Kidney (tissue), 14 donors: Measurements from ENCODE around the gene RBM44. TPM values are rescaled to one million over a fixed set of nuclear protein-coding genes. Genes with fewer than 3 reads are reported as not detected.

Experiments
- DNase-seq, 5 donors: peaks; one replicate each; pipeline ENCODE4 v3.0.0-alpha.2; 2013 to 2020
- FAIRE-seq: peaks from 2 replicates; lab custom pipeline; 2012; peaks lifted over from hg19 to GRCh38; lab: Jason Lieb, UNC
- H3K27ac ChIP-seq, 2 donors: one replicate each; pipeline ENCODE4 v1.7.0; 2013; ENCODE audit warnings: low read depth in 2 of 2, low read length in 2 of 2, inconsistent platforms in 1 of 2
- H3K27me3 ChIP-seq: one replicate; pipeline ENCODE4 v1.7.1; 2013; ENCODE audit warnings: low read length, inconsistent platforms; ENCODE audit not compliant: control insufficient read depth, insufficient read depth
- H3K36me3 ChIP-seq, 3 donors: one replicate each; pipeline versions ENCODE4 v1.7.0 to v1.7.1; 2013; ENCODE audit warnings: low read length in 3 of 3, control low read depth in 1 of 3, inconsistent platforms in 1 of 3; ENCODE audit not compliant: insufficient read depth in 3 of 3, control insufficient read depth in 2 of 3
- H3K4me1 ChIP-seq, 3 donors: one replicate each; pipeline versions ENCODE4 v1.7.0 to v1.7.1; 2013; ENCODE audit warnings: low read length in 3 of 3, inconsistent platforms in 1 of 3, low read depth in 1 of 3; ENCODE audit not compliant: control insufficient read depth in 2 of 3, insufficient read depth in 2 of 3
- H3K4me3 ChIP-seq, 3 donors: one replicate each; pipeline versions ENCODE4 v1.7.0 to v1.8.1; 2013; ENCODE audit warnings: low read length in 3 of 3, control low read depth in 1 of 3, inconsistent platforms in 1 of 3
- H3K9ac ChIP-seq, 3 donors: one replicate each; pipeline versions ENCODE4 v1.7.0 to v1.7.1; 2013; ENCODE audit warnings: low read length in 3 of 3, control low read depth in 1 of 3, inconsistent platforms in 1 of 3
- H3K9me3 ChIP-seq, 3 donors: one replicate each; pipeline versions ENCODE4 v1.7.0 to v1.7.1; 2013; ENCODE audit warnings: low read length in 3 of 3, control low read depth in 1 of 3, inconsistent platforms in 1 of 3; ENCODE audit not compliant: control insufficient read depth in 2 of 3, insufficient read depth in 1 of 3
- intact Hi-C: fragments of 100-400 bp; cut with DNase I; formaldehyde crosslinking; loops from one replicate; pipeline ENCODE4 v1.11.1; 2022
- polyA plus RNA-seq: library from polyadenylated mRNA; stranded (reverse); fragments of 350-450 nt; fragmentation: Illumina TruSeq; extraction: RNeasy Lipid Tissue Mini Kit (QIAGEN cat#74804); gene quantifications from one replicate; pipeline ENCODE4 v1.2.3, GENCODE V29; 2014; ENCODE audit warnings: low read depth, low replicate concordance; ENCODE audit not compliant: insufficient read depth
- total RNA-seq: library from RNA; stranded (reverse); fragmentation: NEBNext Ultra II Directional; extraction: Animal tissue kit (Norgen Biotek cat#: 25700); gene quantifications from one replicate; pipeline ENCODE4 v1.2.1, GENCODE V29; 2021
- TF ChIP-seq, protein P1 (sequence below): IDR thresholded peaks from 3 replicates; pipeline ENCODE4 v1.5.1; 2012; ENCODE audit warnings: mild to moderate bottlenecking, moderate library complexity, borderline replicate concordance; ENCODE audit not compliant: insufficient read depth; ENCODE audit errors: extremely low read depth
- donor health status: control.
- donor health status: control.
- donor health status: control.
- donor health status: control.
- donor health status: control.
- donor health status: DM: yes; HTN: yes; CAD: no.
- donor health status: Normal renal cell carcinoma (clear cell type).

Gene RBM44
- total and polyA plus RNA-seq, 2 donors from 2014 or later, result 0.72 TPM; not detected in 1

GRCh38 chr2:237757616-237758015, 41.0 kb upstream of the RBM44 start:
- Histone ChIP-seq H3K4me3 (no peak overlapping the region), H3K9me3 (no peaks in the 10 kb centered on the region), H3K36me3 (peaks cover 7 to 44% (median 26%) of the 10 kb centered on the region in 3 donors), H3K4me1 (no peaks in the 10 kb centered on the region), H3K27me3 (no peaks in the 10 kb centered on the region), H3K9ac (no peak overlapping the region), H3K27ac (no peak overlapping the region)
- DNase-seq, result no peak
- FAIRE-seq, result no peak
- TF ChIP-seq, protein P1, sequence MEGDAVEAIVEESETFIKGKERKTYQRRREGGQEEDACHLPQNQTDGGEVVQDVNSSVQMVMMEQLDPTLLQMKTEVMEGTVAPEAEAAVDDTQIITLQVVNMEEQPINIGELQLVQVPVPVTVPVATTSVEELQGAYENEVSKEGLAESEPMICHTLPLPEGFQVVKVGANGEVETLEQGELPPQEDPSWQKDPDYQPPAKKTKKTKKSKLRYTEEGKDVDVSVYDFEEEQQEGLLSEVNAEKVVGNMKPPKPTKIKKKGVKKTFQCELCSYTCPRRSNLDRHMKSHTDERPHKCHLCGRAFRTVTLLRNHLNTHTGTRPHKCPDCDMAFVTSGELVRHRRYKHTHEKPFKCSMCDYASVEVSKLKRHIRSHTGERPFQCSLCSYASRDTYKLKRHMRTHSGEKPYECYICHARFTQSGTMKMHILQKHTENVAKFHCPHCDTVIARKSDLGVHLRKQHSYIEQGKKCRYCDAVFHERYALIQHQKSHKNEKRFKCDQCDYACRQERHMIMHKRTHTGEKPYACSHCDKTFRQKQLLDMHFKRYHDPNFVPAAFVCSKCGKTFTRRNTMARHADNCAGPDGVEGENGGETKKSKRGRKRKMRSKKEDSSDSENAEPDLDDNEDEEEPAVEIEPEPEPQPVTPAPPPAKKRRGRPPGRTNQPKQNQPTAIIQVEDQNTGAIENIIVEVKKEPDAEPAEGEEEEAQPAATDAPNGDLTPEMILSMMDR, result no peak
- intact Hi-C loops, result no loop called here

DNA sequence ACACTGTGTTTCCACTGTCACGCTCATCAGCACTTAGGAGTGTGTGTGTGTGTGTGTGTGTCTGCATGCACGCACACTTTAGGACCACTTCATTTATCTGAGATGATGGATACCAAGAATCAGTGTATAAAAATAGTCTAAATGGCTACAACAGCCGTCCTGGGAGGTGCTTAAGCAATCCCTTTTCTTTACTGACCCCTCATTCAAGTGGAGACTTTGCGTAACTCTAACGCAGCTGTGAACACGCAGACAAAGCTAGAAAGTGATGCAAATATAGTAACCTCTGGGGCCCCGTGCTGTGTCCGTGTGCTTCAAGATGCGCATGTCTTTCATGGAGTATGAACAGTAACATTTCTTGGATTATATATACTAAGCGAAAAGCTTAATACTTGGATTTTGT, 40.4 kb upstream of the RBM44 start:
- intact Hi-C loops, result no loop called here
- Histone ChIP-seq H3K4me3 (no peak overlapping the region), H3K27ac (no peak overlapping the region), H3K36me3 (peaks cover 7 to 48% (median 28%) of the 10 kb centered on the region in 3 donors), H3K9me3 (no peaks in the 10 kb centered on the region), H3K27me3 (no peaks in the 10 kb centered on the region), H3K9ac (no peak overlapping the region), H3K4me1 (no peaks in the 10 kb centered on the region)
- TF ChIP-seq, protein P1, result no peak
- FAIRE-seq (no peak), DNase-seq (no peak)

- FAIRE-seq (no peak), DNase-seq (no peak)
- intact Hi-C loops, result no loop called here
- Histone ChIP-seq H3K9ac (no peak overlapping the region), H3K4me3 (no peak overlapping the region), H3K27me3 (no peaks in the 10 kb centered on the region), H3K4me1 (no peaks in the 10 kb centered on the region), H3K9me3 (no peaks in the 10 kb centered on the region), H3K36me3 (peaks cover 7 to 48% (median 28%) of the 10 kb centered on the region in 3 donors), H3K27ac (no peak overlapping the region)
- TF ChIP-seq, protein P1, result no peak
Measured at GRCh38 chr2:237759176-237759575, 39.4 kb upstream of the RBM44 start.
